Lung (tissue), 12 donors: Measurements from ENCODE around the gene DENND2D. TPM values are rescaled to one million over a fixed set of nuclear protein-coding genes. Genes with fewer than 3 reads are reported as not detected.

Experiments used
- ATAC-seq: fragments of 200-7000 bp; cut with Tn5 transposase; one replicate; pipeline ENCODE4 v1.9.1; 2020; ENCODE audit warnings: moderate number of reproducible peaks; ENCODE audit not compliant: insufficient read depth, low FRiP score
- DNase-seq, 3 donors: peaks; one replicate each; pipeline ENCODE4 v3.0.0-alpha.2; 2013 to 2017
- H3K27ac ChIP-seq, 2 donors: one replicate each; pipeline ENCODE4 v1.5.1; 2013; ENCODE audit warnings: mild to moderate bottlenecking in 2 of 2, moderate library complexity in 2 of 2, control low read depth in 1 of 2, inconsistent platforms in 1 of 2, low read depth in 1 of 2, low read length in 1 of 2
- H3K27me3 ChIP-seq, 3 donors: one replicate each; pipeline ENCODE4 v1.5.1; 2013; ENCODE audit warnings: low read length in 2 of 3; ENCODE audit not compliant: control insufficient read depth in 3 of 3, insufficient read depth in 3 of 3
- H3K36me3 ChIP-seq, 4 donors: one replicate each; pipeline ENCODE4 v1.5.1; 2013; ENCODE audit warnings: low read length in 4 of 4, mild to moderate bottlenecking in 1 of 4, moderate library complexity in 1 of 4; ENCODE audit not compliant: control insufficient read depth in 4 of 4, insufficient read depth in 4 of 4
- H3K4me1 ChIP-seq, 5 donors: one replicate each; pipeline ENCODE4 v1.5.1; 2013; ENCODE audit warnings: low read length in 5 of 5, mild to moderate bottlenecking in 2 of 5, moderate library complexity in 1 of 5; ENCODE audit not compliant: control insufficient read depth in 5 of 5, insufficient read depth in 5 of 5
- H3K4me3 ChIP-seq: one replicate; pipeline ENCODE4 v1.5.1; 2013; ENCODE audit warnings: mild to moderate bottlenecking, control low read depth, moderate library complexity
- H3K9ac ChIP-seq, 2 donors: one replicate each; pipeline ENCODE4 v1.5.1; 2013; ENCODE audit warnings: low read length in 2 of 2, control low read depth in 1 of 2; ENCODE audit not compliant: insufficient read depth in 1 of 2
- H3K9me3 ChIP-seq, 4 donors: one replicate each; pipeline ENCODE4 v1.5.1; 2013; ENCODE audit warnings: low read length in 3 of 4, mild to moderate bottlenecking in 1 of 4, moderate library complexity in 1 of 4; ENCODE audit not compliant: control insufficient read depth in 4 of 4, insufficient read depth in 3 of 4
- WGBS, 2 donors: extraction: QIAGEN DNeasy Blood & Tissue Kit; methylation state at CpG; one replicate each; pipeline ENCODE4 v1.1.7; 2013; 5-methylcytosine and 5-hydroxymethylcytosine counted together
- polyA plus RNA-seq, 2 donors: library from polyadenylated mRNA; stranded (reverse); fragments of 200-250 nt; gene quantifications; one replicate each; pipeline ENCODE4 v1.2.1, GENCODE V29; 2013
- total RNA-seq, 2 donors: library from RNA; depleted of rRNA in 1 of 2; stranded (reverse); fragments of >200 nt in 1 of 2; gene quantifications; one replicate each; pipeline ENCODE4 v1.2.1, GENCODE V29; 2014 to 2021
- TF ChIP-seq, protein P1 (sequence below): IDR thresholded peaks from 2 replicates; pipeline ENCODE4 v1.5.1; 2012; ENCODE audit warnings: mild to moderate bottlenecking; ENCODE audit errors: control extremely low read depth, extremely low read depth
- donor health status: control.
- donor health status: control.
- donor health status: Bipolar disorder and iron deficiency.
- donor health status: healthy.
- donor health status: DM: yes; HTN: yes; CAD: no.

DENND2D gene
- total and polyA plus RNA-seq, 4 donors, result 39.3 to 71.7 (median 55.5) TPM

DNA sequence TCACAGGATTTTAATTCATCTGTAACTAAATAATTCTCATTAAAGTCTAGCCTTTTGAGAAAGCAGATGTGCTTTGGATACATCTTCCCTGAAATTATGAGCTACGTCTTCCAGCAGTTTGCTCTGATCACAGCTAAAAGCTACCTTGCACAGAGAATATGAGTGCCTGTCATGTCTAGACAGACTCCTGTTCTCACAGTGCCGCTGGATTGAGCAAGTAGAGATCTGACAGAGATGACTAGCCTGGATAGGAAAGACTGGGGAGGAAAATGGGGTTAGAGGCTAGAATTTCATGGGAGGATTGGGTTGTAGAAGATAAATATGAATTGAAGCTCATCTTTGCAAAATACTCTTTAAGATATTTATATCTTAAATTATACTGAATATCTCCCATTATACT is 36.3 kb downstream of the DENND2D start:
- Histone ChIP-seq H3K27ac (no peak overlapping the region), H3K4me3 (no peak overlapping the region), H3K27me3 (no peaks in the 10 kb centered on the region), H3K9ac (no peak overlapping the region), H3K9me3 (no peaks in the 10 kb centered on the region), H3K36me3 (peaks cover 0 to 27% (median 7%) of the 10 kb centered on the region in 4 donors), H3K4me1 (peaks cover 0 to 17% (median 4%) of the 10 kb centered on the region in 5 donors)
- WGBS, 2 donors, result 95 to 98% methylated on average over 2 of the region's 2 CpGs
- DNase-seq (no peak), ATAC-seq (no peak)
- TF ChIP-seq, protein P1, sequence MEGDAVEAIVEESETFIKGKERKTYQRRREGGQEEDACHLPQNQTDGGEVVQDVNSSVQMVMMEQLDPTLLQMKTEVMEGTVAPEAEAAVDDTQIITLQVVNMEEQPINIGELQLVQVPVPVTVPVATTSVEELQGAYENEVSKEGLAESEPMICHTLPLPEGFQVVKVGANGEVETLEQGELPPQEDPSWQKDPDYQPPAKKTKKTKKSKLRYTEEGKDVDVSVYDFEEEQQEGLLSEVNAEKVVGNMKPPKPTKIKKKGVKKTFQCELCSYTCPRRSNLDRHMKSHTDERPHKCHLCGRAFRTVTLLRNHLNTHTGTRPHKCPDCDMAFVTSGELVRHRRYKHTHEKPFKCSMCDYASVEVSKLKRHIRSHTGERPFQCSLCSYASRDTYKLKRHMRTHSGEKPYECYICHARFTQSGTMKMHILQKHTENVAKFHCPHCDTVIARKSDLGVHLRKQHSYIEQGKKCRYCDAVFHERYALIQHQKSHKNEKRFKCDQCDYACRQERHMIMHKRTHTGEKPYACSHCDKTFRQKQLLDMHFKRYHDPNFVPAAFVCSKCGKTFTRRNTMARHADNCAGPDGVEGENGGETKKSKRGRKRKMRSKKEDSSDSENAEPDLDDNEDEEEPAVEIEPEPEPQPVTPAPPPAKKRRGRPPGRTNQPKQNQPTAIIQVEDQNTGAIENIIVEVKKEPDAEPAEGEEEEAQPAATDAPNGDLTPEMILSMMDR, result no peak

DNA sequence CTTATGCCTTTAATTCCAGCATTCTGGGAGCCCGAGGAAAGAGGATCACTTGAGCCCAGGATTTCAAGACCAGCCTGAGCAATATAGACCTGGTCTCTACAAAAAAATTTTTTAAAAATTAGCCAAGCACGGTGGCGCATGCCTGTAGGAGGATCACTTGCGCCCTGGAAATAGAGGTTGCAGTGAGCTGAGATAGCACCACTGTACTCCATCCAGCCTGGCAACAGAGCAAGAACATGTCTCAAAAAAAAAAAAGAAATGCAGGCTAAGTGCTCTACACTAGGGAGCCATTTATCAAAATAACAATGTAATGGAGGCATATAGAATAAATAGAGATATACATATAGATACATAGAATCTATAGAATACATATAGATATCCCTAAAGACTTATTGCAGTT is 37.1 kb downstream of the DENND2D start:
- TF ChIP-seq, protein P1, result no peak
- Histone ChIP-seq H3K27ac (no peak overlapping the region), H3K9ac (no peak overlapping the region), H3K27me3 (no peaks in the 10 kb centered on the region), H3K4me3 (no peak overlapping the region), H3K36me3 (peaks cover 0 to 20% (median 7%) of the 10 kb centered on the region in 4 donors), H3K9me3 (no peaks in the 10 kb centered on the region), H3K4me1 (peaks cover 0 to 17% (median 4%) of the 10 kb centered on the region in 5 donors)
- no peak for DNase-seq
- WGBS, 2 donors, result 96 to 97% methylated on average over 4 of the region's 4 CpGs
- no peak for ATAC-seq

DNA sequence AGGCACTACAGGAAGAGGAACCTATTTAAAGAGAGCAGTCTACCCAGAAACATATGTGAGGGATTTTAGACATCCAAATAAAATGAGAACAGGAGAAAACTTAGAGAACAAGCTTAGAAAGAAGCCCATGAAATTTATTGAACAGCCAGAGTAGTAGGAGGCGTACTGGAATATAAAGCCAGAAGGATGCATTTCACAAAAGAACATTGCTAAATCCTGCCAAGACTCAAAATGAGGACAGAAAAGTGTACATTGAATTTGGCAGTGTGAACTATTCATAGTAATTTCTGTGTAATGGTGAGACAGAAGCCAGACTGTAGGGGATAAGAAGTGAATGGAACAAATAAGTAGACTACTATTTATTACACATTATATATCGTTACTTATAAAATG is 38.0 kb downstream of the DENND2D start:
- TF ChIP-seq, protein P1, result no peak
- DNase-seq (peak in 2 of 3 donors; percentile 52 to 55), ATAC-seq (no peak)
- Histone ChIP-seq H3K9me3 (no peaks in the 10 kb centered on the region), H3K9ac (no peak overlapping the region), H3K27ac (no peak overlapping the region), H3K27me3 (no peaks in the 10 kb centered on the region), H3K36me3 (peaks cover 0 to 14% (median 7%) of the 10 kb centered on the region in 4 donors), H3K4me1 (peaks cover 0 to 17% (median 4%) of the 10 kb centered on the region in 5 donors), H3K4me3 (no peak overlapping the region)
- WGBS, 2 donors, result 92 to 93% methylated on average over 2 of the region's 2 CpGs
